ENCODE measurements around the gene ZNF639. TPM values are rescaled to one million over a fixed set of nuclear protein-coding genes. Genes with fewer than 3 reads are reported as not detected.

The ZNF639 gene
- total RNA-seq, 1 experiment from 2014 or later = 47.5 TPM

GRCh38 chr3:179292450-179292849 is 30.4 kb upstream of the ZNF639 start:
- DNase-seq (ENCODE audit: low read depth, low spot score) (no peak), ATAC-seq (no peak)
- TF ChIP-seq POLR2AphosphoS5 (IDR thresholded peaks at IDR 0.05; ENCODE audit: low read depth, low read length) (no peak), EZH2 (IDR thresholded peaks at IDR 0.05) (no peak), FOSL1 (IDR thresholded peaks at IDR 0.05; ENCODE audit: low read depth) (no peak), SRF (IDR thresholded peaks at IDR 0.05; ENCODE audit: low read depth) (no peak), REST (IDR thresholded peaks at IDR 0.05; ENCODE audit: low read depth) (no peak), ZFX (IDR thresholded peaks at IDR 0.05) (no peak), CEBPB (IDR thresholded peaks at IDR 0.05; ENCODE audit: low read depth) (no peak), ATF3 (IDR thresholded peaks at IDR 0.05) (no peak), ELF1 (IDR thresholded peaks at IDR 0.05; ENCODE audit: borderline replicate concordance, low read depth) (no peak), ZNF274 (IDR thresholded peaks at IDR 0.05; ENCODE audit: low read depth, low read length) (no peak), SP1 (IDR thresholded peaks at IDR 0.05; ENCODE audit: low read depth) (no peak), YY1 (IDR thresholded peaks at IDR 0.05; ENCODE audit: extremely low read depth, insufficient replicate concordance, low read depth, low read length) (no peak), EZH2phosphoT487 (IDR thresholded peaks at IDR 0.05; ENCODE audit: borderline replicate concordance) (no peak), CBX3 (IDR thresholded peaks at IDR 0.05; ENCODE audit: low read depth) (no peak)
- ChIA-PET RAD21 (ENCODE audit: low non-redundant PET in 1 of 2, low total read pairs in 2 of 2, uncharacterized antibody in 2 of 2, unreplicated experiment in 2 of 2) (no interaction called here), POLR2A (no interaction called here), CTCF (no interaction called here)
- Histone ChIP-seq H3K4me1 (ENCODE audit: control insufficient read depth in 1 of 2, insufficient read depth in 2 of 2, low read length in 2 of 2) (no peaks in the 10 kb centered on the region), H4K20me1 (ENCODE audit: insufficient read depth) (no peaks in the 10 kb centered on the region), H3K27ac (ENCODE audit: low read depth, low read length) (no peak overlapping the region), H3K36me3 (ENCODE audit: control insufficient read depth in 1 of 2, insufficient read depth in 2 of 2, low read length in 2 of 2) (no peaks in the 10 kb centered on the region), H3K27me3 (ENCODE audit: insufficient read depth, low read length) (no peaks in the 10 kb centered on the region), H3K9ac (ENCODE audit: low read length) (no peak overlapping the region), H3K4me2 (ENCODE audit: low read length) (no peak overlapping the region), H2AFZ (ENCODE audit: low read depth, low read length, poor library complexity, severe bottlenecking) (no peak overlapping the region), H3K4me3 (replicated peaks in 1 of 2; ENCODE audit: low read depth in 1 of 2, low read length in 2 of 2) (no peak overlapping the region), H3K79me2 (ENCODE audit: insufficient read depth, low read length) (no peaks in the 10 kb centered on the region), H3K9me2 (ENCODE audit: insufficient read depth) (peaks cover 3% of the 10 kb centered on the region; the same call in 1 of the 2 replicates), H3K9me3 (ENCODE audit: control insufficient read depth in 1 of 2, insufficient read depth in 1 of 2, low read depth in 1 of 2, low read length in 2 of 2) (no peaks in the 10 kb centered on the region)
- no TSS peak for BruUV-seq (replicated peaks)
- intact Hi-C loops (cut with micrococcal nuclease) = no loop called here
